Dendritic cell treated with granulocyte-macrophage colony-stimulating factor and Interleukin-4, amounts not matched to agents 40 ng/mL and 50 ng/mL, for 4 days (primary cell): ENCODE results near the gene PEPD.

Source experiments
- H3K27ac Mint-ChIP-seq: one replicate; pipeline ENCODE4 v1.8.0; 2022; ENCODE audit warnings: mild to moderate bottlenecking, mixed read lengths
- H3K27me3 Mint-ChIP-seq: one replicate; pipeline ENCODE4 v1.8.0; 2022; ENCODE audit warnings: mild to moderate bottlenecking, mixed read lengths
- H3K36me3 Mint-ChIP-seq: one replicate; pipeline ENCODE4 v1.8.0; 2022; ENCODE audit warnings: low read depth, mixed read lengths
- H3K4me1 Mint-ChIP-seq: one replicate; pipeline ENCODE4 v1.8.0; 2022; ENCODE audit warnings: low read depth, mixed read lengths
- H3K4me3 Mint-ChIP-seq: one replicate; pipeline ENCODE4 v1.8.0; 2022; ENCODE audit warnings: mild to moderate bottlenecking, moderate library complexity, mixed read lengths
- H3K9me3 Mint-ChIP-seq: one replicate; pipeline ENCODE4 v1.8.0; 2022; ENCODE audit warnings: mixed read lengths
- intact Hi-C: fragments of 100-400 bp; cut with micrococcal nuclease; formaldehyde crosslinking; loops from one replicate; pipeline ENCODE4 v1.15.0; 2022

Gene PEPD

GRCh38 chr19:33453265-33453664 is 68.3 kb downstream of the PEPD start:
- H3K9me3 Mint-ChIP-seq, result no peaks in the 10 kb centered on the region
- intact Hi-C loops, result no loop called here
- H3K27me3 Mint-ChIP-seq, result no peaks in the 10 kb centered on the region
- peaks cover 23% of the 10 kb centered on the region for H3K36me3 Mint-ChIP-seq
- no peak overlapping the region for H3K4me3 Mint-ChIP-seq
- no peaks in the 10 kb centered on the region for H3K4me1 Mint-ChIP-seq
- no peak overlapping the region for H3K27ac Mint-ChIP-seq

GRCh38 chr19:33450689-33451088 is 70.9 kb downstream of the PEPD start:
- no peak overlapping the region for H3K27ac Mint-ChIP-seq
- H3K4me3 Mint-ChIP-seq, result no peak overlapping the region
- no peaks in the 10 kb centered on the region for H3K4me1 Mint-ChIP-seq
- intact Hi-C loops, result no loop called here
- H3K36me3 Mint-ChIP-seq, result peaks cover 31% of the 10 kb centered on the region
- no peaks in the 10 kb centered on the region for H3K27me3 Mint-ChIP-seq
- no peaks in the 10 kb centered on the region for H3K9me3 Mint-ChIP-seq

- Mint-ChIP-seq H3K27ac (no peak overlapping the region), H3K27me3 (no peaks in the 10 kb centered on the region)
- intact Hi-C loops, result no loop called here
Measured at GRCh38 chr19:33449799-33450198, 71.8 kb downstream of the PEPD start.

GRCh38 chr19:33448159-33448516 is 73.5 kb downstream of the PEPD start:
- peaks cover 44% of the 10 kb centered on the region for H3K36me3 Mint-ChIP-seq
- intact Hi-C loops, result no loop called here
- no peaks in the 10 kb centered on the region for H3K9me3 Mint-ChIP-seq
- no peaks in the 10 kb centered on the region for H3K27me3 Mint-ChIP-seq
- no peak overlapping the region for H3K4me3 Mint-ChIP-seq
- H3K27ac Mint-ChIP-seq, result no peak overlapping the region
- H3K4me1 Mint-ChIP-seq, result no peaks in the 10 kb centered on the region

More at GRCh38 chr19:33449799-33450198, 71.8 kb downstream of the PEPD start:
- Mint-ChIP-seq H3K4me3 (no peak overlapping the region), H3K9me3 (no peaks in the 10 kb centered on the region), H3K36me3 (peaks cover 33% of the 10 kb centered on the region), H3K4me1 (no peaks in the 10 kb centered on the region)

- Mint-ChIP-seq H3K27ac (no peak overlapping the region), H3K4me3 (no peak overlapping the region), H3K4me1 (no peaks in the 10 kb centered on the region), H3K27me3 (no peaks in the 10 kb centered on the region), H3K9me3 (no peaks in the 10 kb centered on the region), H3K36me3 (peaks cover 50% of the 10 kb centered on the region)
- intact Hi-C loops, result no loop called here
Measured at GRCh38 chr19:33447336-33448158, 74.0 kb downstream of the PEPD start.

- intact Hi-C loops, result no loop called here
- Mint-ChIP-seq H3K36me3 (peaks cover 54% of the 10 kb centered on the region), H3K4me3 (no peak overlapping the region)
Measured at GRCh38 chr19:33446330-33447293, 75.0 kb downstream of the PEPD start.

GRCh38 chr19:33445442-33446329 is 75.9 kb downstream of the PEPD start:
- H3K4me3 Mint-ChIP-seq, result no peak overlapping the region

More at GRCh38 chr19:33446330-33447293, 75.0 kb downstream of the PEPD start:
- Mint-ChIP-seq H3K4me1 (no peaks in the 10 kb centered on the region), H3K27ac (no peak overlapping the region), H3K9me3 (no peaks in the 10 kb centered on the region), H3K27me3 (no peaks in the 10 kb centered on the region)

GRCh38 chr19:33444562-33445441 is 76.8 kb downstream of the PEPD start:
- no peak overlapping the region for H3K4me3 Mint-ChIP-seq
- H3K27ac Mint-ChIP-seq, result no peak overlapping the region
- H3K36me3 Mint-ChIP-seq, result peaks cover 51% of the 10 kb centered on the region
- intact Hi-C loops, result no loop called here
- no peaks in the 10 kb centered on the region for H3K4me1 Mint-ChIP-seq
- no peaks in the 10 kb centered on the region for H3K9me3 Mint-ChIP-seq
- no peaks in the 10 kb centered on the region for H3K27me3 Mint-ChIP-seq

More at GRCh38 chr19:33445442-33446329, 75.9 kb downstream of the PEPD start:
- Mint-ChIP-seq H3K9me3 (no peaks in the 10 kb centered on the region), H3K27ac (no peak overlapping the region), H3K27me3 (no peaks in the 10 kb centered on the region), H3K4me1 (no peaks in the 10 kb centered on the region), H3K36me3 (peaks cover 58% of the 10 kb centered on the region)
- intact Hi-C loops, result no loop called here

- H3K27me3 Mint-ChIP-seq, result no peaks in the 10 kb centered on the region
- intact Hi-C loops, result no loop called here
Measured at GRCh38 chr19:33443638-33444561, 77.7 kb downstream of the PEPD start.

GRCh38 chr19:33442706-33443105 is 78.9 kb downstream of the PEPD start:
- Mint-ChIP-seq H3K9me3 (no peaks in the 10 kb centered on the region), H3K27ac (no peak overlapping the region), H3K36me3 (peaks cover 36% of the 10 kb centered on the region), H3K4me3 (no peak overlapping the region), H3K4me1 (no peaks in the 10 kb centered on the region), H3K27me3 (no peaks in the 10 kb centered on the region)
- intact Hi-C loops, result no loop called here

More at GRCh38 chr19:33443638-33444561, 77.7 kb downstream of the PEPD start:
- Mint-ChIP-seq H3K36me3 (peaks cover 42% of the 10 kb centered on the region), H3K27ac (no peak overlapping the region), H3K9me3 (no peaks in the 10 kb centered on the region), H3K4me1 (no peaks in the 10 kb centered on the region), H3K4me3 (no peak overlapping the region)

GRCh38 chr19:33441828-33442227 is 79.8 kb downstream of the PEPD start:
- H3K36me3 Mint-ChIP-seq, result peaks cover 36% of the 10 kb centered on the region
- H3K4me1 Mint-ChIP-seq, result no peaks in the 10 kb centered on the region
- no peak overlapping the region for H3K27ac Mint-ChIP-seq
- H3K4me3 Mint-ChIP-seq, result no peak overlapping the region
- no peaks in the 10 kb centered on the region for H3K9me3 Mint-ChIP-seq
- intact Hi-C loops, result no loop called here
- H3K27me3 Mint-ChIP-seq, result no peaks in the 10 kb centered on the region

- intact Hi-C loops, result no loop called here
- Mint-ChIP-seq H3K4me3 (no peak overlapping the region), H3K27me3 (no peaks in the 10 kb centered on the region), H3K36me3 (peaks cover 38% of the 10 kb centered on the region), H3K9me3 (no peaks in the 10 kb centered on the region), H3K27ac (no peak overlapping the region), H3K4me1 (no peaks in the 10 kb centered on the region)
Measured at GRCh38 chr19:33441277-33441699, 80.3 kb downstream of the PEPD start.
